ENCODE measurements around the gene A4GNT. TPM values are rescaled to one million over a fixed set of nuclear protein-coding genes. Genes with fewer than 3 reads are reported as not detected.
"Not testable (repeated sequence)": the region's sequence is repeated elsewhere in the genome, so short reads cannot be mapped to it uniquely, and the experiment has no call there.

The A4GNT gene
- total and polyA plus RNA-seq, 2 experiments from 2014 or later = not detected

DNA sequence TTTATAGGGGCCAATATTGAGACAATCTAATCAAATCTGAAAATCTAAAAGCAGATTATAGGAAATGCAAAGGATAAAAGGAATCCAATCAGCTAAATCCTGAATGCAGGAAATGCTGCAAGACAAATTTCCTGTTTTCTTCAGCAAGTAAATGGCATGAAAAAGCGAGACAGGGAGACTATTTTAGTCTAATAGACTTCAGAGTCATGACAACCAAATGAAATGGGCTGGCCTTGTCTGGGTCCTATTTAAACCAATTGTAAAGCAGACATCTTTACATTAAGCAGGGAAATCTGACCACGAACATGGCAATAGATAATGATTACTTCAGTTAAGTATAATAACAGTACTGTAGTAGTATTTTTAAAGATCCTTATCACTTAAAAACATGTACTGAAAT is 40.4 kb upstream of the A4GNT start:
- TF ChIP-seq EZH2 (IDR thresholded peaks at IDR 0.05; ENCODE audit: insufficient read depth, poor library complexity, severe bottlenecking) = no peak
- TF ChIP-seq EZH2phosphoT487 (IDR thresholded peaks at IDR 0.05; ENCODE audit: insufficient read depth, low read depth) = no peak
- peaks cover 41% of the 10 kb centered on the region for H3K79me2 ChIP-seq (ENCODE audit: insufficient read depth)
- no peak overlapping the region for H3K4me3 ChIP-seq
- in situ Hi-C loops (cut with MboI) = no loop called here
- no peaks in the 10 kb centered on the region for H3K27me3 ChIP-seq (replicated peaks; ENCODE audit: insufficient read depth)
- H3K9me3 ChIP-seq (ENCODE audit: low read depth) = no peaks in the 10 kb centered on the region
- H4K20me1 ChIP-seq (ENCODE audit: insufficient read depth) = no peaks in the 10 kb centered on the region
- H3K36me3 ChIP-seq (ENCODE audit: low read depth) = peaks cover 6% of the 10 kb centered on the region; the same call in 1 of the 2 replicates
- H3K9ac ChIP-seq = no peak overlapping the region
- H3F3A ChIP-seq (ENCODE audit: insufficient read depth) = no peaks in the 10 kb centered on the region
- no peak for DNase-seq
- peak overlapping the region; percentile 85 for H3K4me2 ChIP-seq (ENCODE audit: unreplicated experiment)
- H3K4me1 ChIP-seq (ENCODE audit: insufficient read depth) = no peaks in the 10 kb centered on the region
- no peak overlapping the region for H2AFZ ChIP-seq
- no peak overlapping the region for H3K27ac ChIP-seq
- WGBS, 2 experiments (ENCODE audit: low coverage in 1 of 2, low lambda C conversion rate in 2 of 2, missing lambda C conversion rate in 2 of 2) = 79% methylated on average over 2 of the region's 2 CpGs
- H3K9me2 ChIP-seq (ENCODE audit: insufficient read depth) = no peaks in the 10 kb centered on the region

DNA sequence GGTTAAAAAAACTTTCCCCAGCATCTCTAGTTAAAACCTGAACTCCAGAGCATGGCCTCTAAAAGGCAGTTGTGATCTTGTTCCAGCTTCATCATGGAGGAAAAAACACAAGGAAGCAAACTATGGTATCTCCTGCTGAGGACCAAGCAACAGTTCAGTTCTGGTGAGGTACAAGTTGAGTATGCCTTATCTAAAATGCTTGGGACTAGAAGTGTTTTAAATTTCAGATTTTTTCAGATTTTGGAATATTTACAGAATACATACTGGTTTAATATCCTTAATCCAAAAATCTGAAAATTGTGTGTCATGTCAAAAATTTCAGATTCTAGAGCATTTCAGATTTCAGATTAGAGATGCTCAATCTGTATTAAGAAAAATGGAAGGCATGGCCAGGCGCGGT is 32.9 kb upstream of the A4GNT start:
- TF ChIP-seq EZH2 (IDR thresholded peaks at IDR 0.05; ENCODE audit: insufficient read depth, poor library complexity, severe bottlenecking) (no peak), EZH2phosphoT487 (IDR thresholded peaks at IDR 0.05; ENCODE audit: insufficient read depth, low read depth) (no peak)
- no peaks in the 10 kb centered on the region for H3K4me1 ChIP-seq (ENCODE audit: insufficient read depth)
- no peak for DNase-seq
- no peak overlapping the region for H3K4me3 ChIP-seq
- H3F3A ChIP-seq (ENCODE audit: insufficient read depth) = no peaks in the 10 kb centered on the region
- H3K36me3 ChIP-seq (ENCODE audit: low read depth) = peaks cover 25% of the 10 kb centered on the region; the same call in 1 of the 2 replicates
- H3K27me3 ChIP-seq (replicated peaks; ENCODE audit: insufficient read depth) = no peaks in the 10 kb centered on the region
- in situ Hi-C loops (cut with MboI) = no loop called here
- no peak overlapping the region for H3K4me2 ChIP-seq (ENCODE audit: unreplicated experiment)
- no peak overlapping the region for H3K9ac ChIP-seq
- 95 to 98% methylated on average over 2 of the region's 2 CpGs for WGBS, 2 experiments (ENCODE audit: low coverage in 1 of 2, low lambda C conversion rate in 2 of 2, missing lambda C conversion rate in 2 of 2)
- H3K9me3 ChIP-seq (ENCODE audit: low read depth) = no peaks in the 10 kb centered on the region
- H3K79me2 ChIP-seq (ENCODE audit: insufficient read depth) = no peaks in the 10 kb centered on the region
- H4K20me1 ChIP-seq (ENCODE audit: insufficient read depth) = no peaks in the 10 kb centered on the region
- H3K9me2 ChIP-seq (ENCODE audit: insufficient read depth) = no peaks in the 10 kb centered on the region
- H2AFZ ChIP-seq = no peak overlapping the region
- H3K27ac ChIP-seq = no peak overlapping the region

DNA sequence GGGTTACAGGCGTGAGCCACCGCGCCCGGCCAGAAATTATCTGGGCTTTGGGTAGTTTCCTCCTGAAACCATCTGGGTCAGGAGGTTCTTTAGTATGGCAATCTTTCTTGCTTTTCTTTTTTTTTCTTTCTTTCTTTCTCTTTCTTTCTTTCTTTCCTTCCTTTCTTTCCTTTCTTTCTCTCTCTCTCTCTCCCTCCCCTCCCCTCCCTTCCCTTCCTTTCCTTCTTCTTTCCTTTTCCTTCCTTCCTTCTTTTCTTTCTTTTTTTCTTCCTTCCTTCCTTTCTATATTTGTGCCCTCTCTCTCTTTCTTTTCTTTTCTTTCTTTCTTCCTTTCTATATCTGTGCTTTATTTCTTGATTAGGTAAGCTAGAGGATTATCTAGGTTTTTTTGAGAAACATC is 25.6 kb upstream of the A4GNT start:
- no peaks in the 10 kb centered on the region for H3K79me2 ChIP-seq (ENCODE audit: insufficient read depth)
- H3K9me2 ChIP-seq (ENCODE audit: insufficient read depth) = no peaks in the 10 kb centered on the region
- no peak overlapping the region for H3K9ac ChIP-seq
- H3K9me3 ChIP-seq (ENCODE audit: low read depth) = no peaks in the 10 kb centered on the region
- no peak for DNase-seq
- no peak overlapping the region for H3K4me2 ChIP-seq (ENCODE audit: unreplicated experiment)
- H3K36me3 ChIP-seq (ENCODE audit: low read depth) = peaks cover 16% of the 10 kb centered on the region; the same call in 1 of the 2 replicates
- H3K4me3 ChIP-seq = no peak overlapping the region
- no peak for TF ChIP-seq EZH2 (IDR thresholded peaks at IDR 0.05; ENCODE audit: insufficient read depth, poor library complexity, severe bottlenecking)
- no peak for TF ChIP-seq EZH2phosphoT487 (IDR thresholded peaks at IDR 0.05; ENCODE audit: insufficient read depth, low read depth)
- 98 to 100% methylated on average over 4 of the region's 4 CpGs for WGBS, 2 experiments (ENCODE audit: low coverage in 1 of 2, low lambda C conversion rate in 2 of 2, missing lambda C conversion rate in 2 of 2)
- no peak overlapping the region for H2AFZ ChIP-seq
- H4K20me1 ChIP-seq (ENCODE audit: insufficient read depth) = no peaks in the 10 kb centered on the region
- no peaks in the 10 kb centered on the region for H3K4me1 ChIP-seq (ENCODE audit: insufficient read depth)
- H3F3A ChIP-seq (ENCODE audit: insufficient read depth) = no peaks in the 10 kb centered on the region
- no peaks in the 10 kb centered on the region for H3K27me3 ChIP-seq (replicated peaks; ENCODE audit: insufficient read depth)
- in situ Hi-C loops (cut with MboI) = no loop called here
- H3K27ac ChIP-seq = no peak overlapping the region

DNA sequence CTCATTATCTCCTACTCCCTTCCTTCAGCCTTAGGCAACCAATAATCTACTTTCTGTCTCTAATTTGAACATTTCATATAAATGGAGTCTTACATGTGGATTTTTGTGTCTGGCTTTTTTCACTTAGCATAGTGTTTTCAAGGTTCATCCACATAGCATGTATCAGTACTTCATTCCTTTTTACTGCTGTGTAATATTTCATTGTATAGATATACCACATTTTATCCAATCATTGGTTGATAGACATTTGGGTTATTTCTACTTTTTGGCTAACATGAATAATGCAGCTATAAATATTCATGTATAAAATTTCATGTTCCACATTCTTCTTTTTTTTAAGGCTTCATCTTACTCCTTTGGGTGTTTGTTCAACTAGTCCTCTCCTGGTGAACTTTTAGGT is 22.3 kb upstream of the A4GNT start:
- TF ChIP-seq EZH2phosphoT487 (IDR thresholded peaks at IDR 0.05; ENCODE audit: insufficient read depth, low read depth) (no peak), EZH2 (IDR thresholded peaks at IDR 0.05; ENCODE audit: insufficient read depth, poor library complexity, severe bottlenecking) (no peak)
- DNase-seq = no peak
- Histone ChIP-seq H3K9me2 (ENCODE audit: insufficient read depth) (no peaks in the 10 kb centered on the region), H2AFZ (no peak overlapping the region), H3K4me3 (no peak overlapping the region), H3K36me3 (ENCODE audit: low read depth) (no peaks in the 10 kb centered on the region), H3F3A (ENCODE audit: insufficient read depth) (no peaks in the 10 kb centered on the region), H3K4me2 (ENCODE audit: unreplicated experiment) (no peak overlapping the region), H3K9ac (no peak overlapping the region), H3K27ac (no peak overlapping the region), H4K20me1 (ENCODE audit: insufficient read depth) (no peaks in the 10 kb centered on the region), H3K9me3 (ENCODE audit: low read depth) (no peaks in the 10 kb centered on the region), H3K79me2 (ENCODE audit: insufficient read depth) (no peaks in the 10 kb centered on the region), H3K4me1 (ENCODE audit: insufficient read depth) (no peaks in the 10 kb centered on the region), H3K27me3 (replicated peaks; ENCODE audit: insufficient read depth) (no peaks in the 10 kb centered on the region)
- in situ Hi-C loops (cut with MboI) = no loop called here

DNA sequence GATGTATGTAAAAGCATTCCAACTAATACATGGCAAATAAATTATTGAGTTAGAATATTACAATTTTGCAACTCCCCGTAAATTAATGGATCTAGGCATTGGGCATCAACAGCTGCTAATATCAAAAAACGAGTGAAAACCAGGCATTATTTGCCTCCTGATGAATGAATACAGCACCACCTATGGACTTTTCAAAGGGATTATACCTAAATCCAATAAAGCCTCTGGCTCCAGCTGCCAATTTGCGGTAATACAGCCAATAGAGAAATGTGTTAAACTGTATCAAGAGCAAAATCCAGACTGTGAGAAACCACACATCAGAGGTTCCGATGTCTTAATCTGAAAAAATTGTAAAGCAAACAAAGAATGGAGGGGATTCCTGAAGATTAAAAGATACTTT is 16.3 kb upstream of the A4GNT start:
- TF ChIP-seq EZH2phosphoT487 (IDR thresholded peaks at IDR 0.05; ENCODE audit: insufficient read depth, low read depth) = no peak
- H3K4me1 ChIP-seq (ENCODE audit: insufficient read depth) = no peaks in the 10 kb centered on the region
- no peaks in the 10 kb centered on the region for H3K79me2 ChIP-seq (ENCODE audit: insufficient read depth)
- H3K9me3 ChIP-seq (ENCODE audit: low read depth) = no peaks in the 10 kb centered on the region
- no peaks in the 10 kb centered on the region for H4K20me1 ChIP-seq (ENCODE audit: insufficient read depth)
- H2AFZ ChIP-seq = no peak overlapping the region
- no peaks in the 10 kb centered on the region for H3F3A ChIP-seq (ENCODE audit: insufficient read depth)
- in situ Hi-C loops (cut with MboI) = no loop called here
- H3K9me2 ChIP-seq (ENCODE audit: insufficient read depth) = no peaks in the 10 kb centered on the region
- peak; percentile 10 for DNase-seq
- no peak overlapping the region for H3K9ac ChIP-seq
- WGBS, 2 experiments (ENCODE audit: low coverage in 1 of 2, low lambda C conversion rate in 2 of 2, missing lambda C conversion rate in 2 of 2) = 77 to 78% methylated on average over 4 of the region's 4 CpGs
- H3K27me3 ChIP-seq (replicated peaks; ENCODE audit: insufficient read depth) = no peaks in the 10 kb centered on the region
- no peak overlapping the region for H3K4me3 ChIP-seq
- H3K36me3 ChIP-seq (ENCODE audit: low read depth) = no peaks in the 10 kb centered on the region
- no peak overlapping the region for H3K27ac ChIP-seq
- no peak overlapping the region for H3K4me2 ChIP-seq (ENCODE audit: unreplicated experiment)

DNA sequence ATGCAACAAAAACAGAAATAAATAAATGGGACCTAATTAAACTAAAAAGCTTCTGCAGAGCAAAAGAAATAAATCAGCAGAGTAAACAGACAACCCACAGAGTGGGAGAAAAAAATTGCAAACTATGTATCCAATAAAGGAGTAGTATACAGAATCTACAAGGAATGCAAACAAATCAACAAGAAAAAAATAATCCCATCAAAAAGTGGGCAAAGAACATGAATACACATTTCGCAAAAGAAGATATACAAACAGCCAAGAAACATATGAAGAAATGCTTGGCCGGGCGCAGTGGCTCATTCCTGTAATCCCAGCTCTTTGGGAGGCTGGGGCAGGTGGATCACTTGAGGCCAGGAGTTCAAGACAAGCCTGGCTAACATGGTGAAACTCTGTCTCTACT is 10.0 kb upstream of the A4GNT start:
- H3K9me3 ChIP-seq (ENCODE audit: low read depth); H3K27ac ChIP-seq; H3K27me3 ChIP-seq (replicated peaks; ENCODE audit: insufficient read depth); H2AFZ ChIP-seq; H4K20me1 ChIP-seq (ENCODE audit: insufficient read depth); H3K9ac ChIP-seq; H3K4me2 ChIP-seq (ENCODE audit: unreplicated experiment); H3K9me2 ChIP-seq (ENCODE audit: insufficient read depth); H3K4me1 ChIP-seq (ENCODE audit: insufficient read depth); H3K79me2 ChIP-seq (ENCODE audit: insufficient read depth); H3K4me3 ChIP-seq; H3F3A ChIP-seq (ENCODE audit: insufficient read depth); in situ Hi-C loops (cut with MboI); DNase-seq; H3K36me3 ChIP-seq (ENCODE audit: low read depth): not testable (repeated sequence)
- WGBS, 2 experiments (ENCODE audit: low coverage in 1 of 2, low lambda C conversion rate in 2 of 2, missing lambda C conversion rate in 2 of 2) = 84 to 85% methylated on average over 3 of the region's 3 CpGs

Measured in GM23248 (cell line).